Endothelial cell of umbilical vein (primary cell): ENCODE measurements around the gene MLYCD.

Experiments used
- POLR2A ChIP-seq: IDR thresholded peaks from 2 replicates; pipeline ENCODE4 v1.6.1; 2012; ENCODE audit warnings: low read depth, mild to moderate bottlenecking, control low read depth, low read length
- POLR2AphosphoS5 ChIP-seq: IDR thresholded peaks from 2 replicates; pipeline ENCODE4 v1.6.1; 2012; ENCODE audit warnings: low read depth, mild to moderate bottlenecking, control low read depth, low read length, moderate library complexity; ENCODE audit not compliant: insufficient read depth

- TF ChIP-seq POLR2A (no peak), POLR2AphosphoS5 (no peak)
Observed at GRCh38 chr16:83849421-83849820, 49.5 kb upstream of the MLYCD start.
